ENCODE data around the gene SCN4A. TPM values are rescaled to one million over a fixed set of nuclear protein-coding genes. Genes with fewer than 3 reads are reported as not detected.
A peak's percentile ranks its signal among the peaks of the same experiment; 100 is the strongest.
"Not testable (repeated sequence)": the region's sequence is repeated elsewhere in the genome, so short reads cannot be mapped to it uniquely, and the experiment has no call there.

SCN4A gene
- total RNA-seq, 1 donor, result 2.2 TPM

GRCh38 chr17:63918789-63919305 lies 53.9 kb downstream of the SCN4A start, which contains the start of gene GH1:
Gene GH1, minus strand, starts transcription at chr17:63918839. Its CDS starts 63 bp downstream, at chr17:63918776.
- not testable (repeated sequence) for DNase-seq (ENCODE audit: low read depth in 2 of 3, low spot score in 2 of 3)

GRCh38 chr17:63918305-63918704 lies 54.4 kb downstream of the SCN4A start:
- DNase-seq (ENCODE audit: low read depth in 2 of 3, low spot score in 2 of 3), result no peak

DNA sequence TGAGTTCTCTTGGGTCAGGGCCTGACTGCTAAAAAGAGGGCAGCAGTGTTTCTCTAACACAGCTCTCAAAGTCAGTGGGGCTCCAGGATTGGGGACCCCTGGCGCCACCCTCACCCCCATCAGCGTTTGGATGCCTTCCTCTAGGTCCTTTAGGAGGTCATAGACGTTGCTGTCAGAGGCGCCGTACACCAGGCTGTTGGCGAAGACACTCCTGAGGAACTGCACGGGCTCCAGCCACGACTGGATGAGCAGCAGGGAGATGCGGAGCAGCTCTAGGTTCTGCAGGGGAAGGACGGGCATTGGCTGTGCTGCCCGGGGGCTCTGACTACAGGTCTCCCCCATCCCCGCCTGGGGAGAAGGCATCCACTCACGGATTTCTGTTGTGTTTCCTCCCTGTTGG lies 55.1 kb downstream of the SCN4A start:
- no peak for DNase-seq (ENCODE audit: low read depth in 2 of 3, low spot score in 2 of 3)

DNA sequence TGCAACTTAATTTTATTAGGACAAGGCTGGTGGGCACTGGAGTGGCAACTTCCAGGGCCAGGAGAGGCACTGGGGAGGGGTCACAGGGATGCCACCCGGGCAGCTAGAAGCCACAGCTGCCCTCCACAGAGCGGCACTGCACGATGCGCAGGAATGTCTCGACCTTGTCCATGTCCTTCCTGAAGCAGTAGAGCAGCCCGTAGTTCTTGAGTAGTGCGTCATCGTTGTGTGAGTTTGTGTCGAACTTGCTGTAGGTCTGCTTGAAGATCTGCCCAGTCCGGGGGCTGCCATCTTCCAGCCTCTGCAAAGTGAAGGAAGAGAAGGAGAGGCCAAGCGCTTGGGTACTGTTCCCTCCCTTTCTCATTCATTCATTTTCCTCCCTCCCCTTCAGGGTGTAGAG lies 55.5 kb downstream of the SCN4A start:
- not testable (repeated sequence) for DNase-seq (ENCODE audit: low read depth in 2 of 3, low spot score in 2 of 3)

DNA sequence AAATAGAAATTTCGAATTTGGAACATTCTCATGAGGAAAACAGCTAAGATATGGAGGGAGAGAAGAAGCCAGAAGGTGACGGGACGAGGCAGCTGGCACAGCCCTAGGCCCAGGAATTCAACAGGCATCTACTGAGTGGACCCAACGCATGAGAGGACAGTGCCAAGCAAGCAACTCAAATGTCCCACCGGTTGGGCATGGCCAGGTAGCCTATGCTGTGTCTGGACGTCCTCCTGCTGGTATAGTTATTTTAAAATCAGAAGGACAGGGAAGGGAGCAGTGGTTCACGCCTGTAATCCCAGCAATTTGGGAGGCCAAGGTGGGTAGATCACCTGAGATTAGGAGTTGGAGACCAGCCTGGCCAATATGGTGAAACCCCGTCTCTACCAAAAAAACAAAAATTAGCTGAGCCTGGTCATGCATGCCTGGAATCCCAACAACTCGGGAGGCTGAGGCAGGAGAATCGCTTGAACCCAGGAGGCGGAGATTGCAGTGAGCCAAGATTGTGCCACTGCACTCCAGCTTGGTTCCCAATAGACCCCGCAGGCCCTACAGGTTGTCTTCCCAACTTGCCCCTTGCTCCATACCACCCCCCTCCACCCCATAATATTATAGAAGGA lies 56.0 kb downstream of the SCN4A start:
- DNase-seq (ENCODE audit: low read depth in 2 of 3, low spot score in 2 of 3), result no peak

DNA sequence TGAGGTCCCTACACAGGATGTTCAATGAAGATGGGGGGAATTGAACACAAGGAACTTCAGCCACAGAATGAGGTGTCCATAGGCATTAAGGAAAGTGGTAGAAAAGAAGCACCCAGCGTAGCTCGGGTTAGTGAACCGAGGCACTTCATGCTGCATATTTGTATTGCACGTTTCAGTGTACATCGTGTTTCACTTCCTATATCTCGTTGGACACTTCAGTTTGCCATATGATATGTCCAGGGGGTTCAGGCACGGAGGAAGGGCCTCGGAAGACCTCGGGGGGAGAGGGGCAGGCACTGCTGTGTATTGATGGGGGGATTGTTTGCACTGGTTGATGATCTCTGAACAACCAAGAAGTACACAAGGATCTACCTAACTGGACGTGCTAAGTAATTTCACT lies 57.0 kb downstream of the SCN4A start:
- DNase-seq (ENCODE audit: low read depth in 2 of 3, low spot score in 2 of 3), result not testable (repeated sequence)

- DNase-seq (ENCODE audit: low read depth in 2 of 3, low spot score in 2 of 3), result no peak
Measured at GRCh38 chr17:63914471-63914870, 58.2 kb downstream of the SCN4A start.

DNA sequence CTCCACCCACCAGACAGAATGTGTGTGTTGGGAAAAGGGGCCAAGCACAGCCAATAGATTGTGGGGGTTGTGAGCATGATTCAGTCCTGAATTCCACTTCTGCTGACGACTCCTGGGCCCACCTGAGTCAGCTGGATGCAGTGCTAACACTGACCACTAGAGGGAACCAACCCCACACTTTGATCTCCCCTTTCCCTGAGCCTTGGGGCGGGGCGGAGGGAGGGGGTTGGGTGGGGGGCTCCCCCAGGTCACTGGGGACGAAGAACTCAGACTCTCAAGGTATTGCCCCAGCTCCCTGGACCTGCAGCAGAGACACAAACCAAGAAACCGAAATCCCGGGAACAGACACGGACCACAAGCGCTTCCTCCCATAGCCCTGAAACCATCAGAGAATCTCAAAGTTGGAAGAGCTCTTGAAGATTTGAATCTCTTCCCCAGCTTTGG lies 61.0 kb downstream of the SCN4A start:
- peak in 2 of 3 donors; percentile 55 to 66 for DNase-seq (ENCODE audit: low read depth in 2 of 3, low spot score in 2 of 3)

GRCh38 chr17:63911041-63911635 lies 61.6 kb downstream of the SCN4A start, which contains the start of gene CSHL1:
Gene CSHL1, minus strand, starts transcription at chr17:63911258. Its CDS starts 62 bp downstream, at chr17:63911196.
- no peak for DNase-seq (ENCODE audit: low read depth in 2 of 3, low spot score in 2 of 3)

DNA sequence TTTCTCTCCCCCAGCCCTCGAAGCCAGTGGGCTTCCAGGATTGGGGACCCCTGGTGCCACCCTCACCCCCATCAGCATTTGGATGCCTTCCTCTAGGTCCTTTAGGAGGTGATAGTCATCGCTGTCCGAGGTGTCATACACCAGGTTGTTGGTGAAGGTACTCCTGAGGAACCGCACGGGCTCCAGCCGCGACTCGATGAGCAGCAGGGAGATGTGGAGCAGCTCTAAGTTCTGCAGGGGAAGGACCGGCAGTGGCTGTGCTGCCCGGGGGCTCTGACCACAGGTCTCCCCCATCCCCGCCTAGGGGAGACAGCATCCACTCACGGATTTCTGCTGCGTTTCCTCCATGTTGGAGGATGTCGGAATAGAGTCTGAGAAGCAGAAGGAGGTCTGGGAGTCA lies 62.6 kb downstream of the SCN4A start:
- no peak for DNase-seq (ENCODE audit: low read depth in 2 of 3, low spot score in 2 of 3)

- DNase-seq (ENCODE audit: low read depth in 2 of 3, low spot score in 2 of 3), result not testable (repeated sequence)
Measured at GRCh38 chr17:63909586-63909985, 63.1 kb downstream of the SCN4A start.

- DNase-seq (ENCODE audit: low read depth in 2 of 3, low spot score in 2 of 3), result peak in 1 of 3 donors; percentile 61
Measured at GRCh38 chr17:63907161-63907778, 65.4 kb downstream of the SCN4A start.

DNA sequence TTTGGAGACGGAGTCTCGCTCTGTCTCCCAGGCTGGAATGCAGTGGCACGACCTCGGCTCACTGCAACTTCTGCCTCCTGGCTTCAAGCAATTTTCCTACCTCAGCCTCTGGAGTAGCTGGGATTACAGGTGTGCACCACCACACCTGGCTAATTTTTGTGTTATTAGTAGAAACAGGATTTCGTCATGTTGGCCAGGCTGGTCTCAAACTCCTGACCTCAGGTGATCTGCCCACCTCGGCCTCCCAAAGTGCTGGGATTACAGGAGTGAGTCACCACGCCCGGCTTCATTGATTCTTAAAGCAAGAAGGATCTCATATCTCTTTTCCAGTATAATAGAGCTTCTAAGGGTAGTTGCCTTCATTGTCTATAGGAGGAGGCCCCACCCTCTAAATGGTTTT lies 67.9 kb downstream of the SCN4A start:
- not testable (repeated sequence) for DNase-seq (ENCODE audit: low read depth in 2 of 3, low spot score in 2 of 3)

DNA sequence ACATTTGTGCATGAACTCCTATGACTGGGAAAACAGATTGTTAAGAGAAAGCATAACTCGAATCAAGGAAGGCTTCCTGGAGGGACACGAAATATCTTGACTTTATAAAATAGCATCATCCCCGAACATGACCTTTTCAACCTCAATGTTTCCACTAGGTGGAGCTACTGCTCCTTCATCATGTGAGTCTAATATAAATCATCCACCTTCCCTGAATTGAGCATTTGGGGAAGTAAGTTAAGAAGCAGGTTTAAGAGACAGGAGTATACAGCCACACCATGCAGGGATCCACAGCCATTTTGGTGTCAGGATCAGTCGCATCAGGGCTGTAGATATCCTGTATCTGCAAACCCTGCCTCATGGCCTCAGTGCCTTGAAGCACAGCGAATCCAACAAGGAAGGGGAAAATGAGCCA lies 68.9 kb downstream of the SCN4A start:
- peak in 1 of 3 donors; percentile 50 for DNase-seq (ENCODE audit: low read depth in 2 of 3, low spot score in 2 of 3)

GRCh38 chr17:63901971-63902370 lies 70.7 kb downstream of the SCN4A start:
- not testable (repeated sequence) for DNase-seq (ENCODE audit: low read depth in 2 of 3, low spot score in 2 of 3)

DNA sequence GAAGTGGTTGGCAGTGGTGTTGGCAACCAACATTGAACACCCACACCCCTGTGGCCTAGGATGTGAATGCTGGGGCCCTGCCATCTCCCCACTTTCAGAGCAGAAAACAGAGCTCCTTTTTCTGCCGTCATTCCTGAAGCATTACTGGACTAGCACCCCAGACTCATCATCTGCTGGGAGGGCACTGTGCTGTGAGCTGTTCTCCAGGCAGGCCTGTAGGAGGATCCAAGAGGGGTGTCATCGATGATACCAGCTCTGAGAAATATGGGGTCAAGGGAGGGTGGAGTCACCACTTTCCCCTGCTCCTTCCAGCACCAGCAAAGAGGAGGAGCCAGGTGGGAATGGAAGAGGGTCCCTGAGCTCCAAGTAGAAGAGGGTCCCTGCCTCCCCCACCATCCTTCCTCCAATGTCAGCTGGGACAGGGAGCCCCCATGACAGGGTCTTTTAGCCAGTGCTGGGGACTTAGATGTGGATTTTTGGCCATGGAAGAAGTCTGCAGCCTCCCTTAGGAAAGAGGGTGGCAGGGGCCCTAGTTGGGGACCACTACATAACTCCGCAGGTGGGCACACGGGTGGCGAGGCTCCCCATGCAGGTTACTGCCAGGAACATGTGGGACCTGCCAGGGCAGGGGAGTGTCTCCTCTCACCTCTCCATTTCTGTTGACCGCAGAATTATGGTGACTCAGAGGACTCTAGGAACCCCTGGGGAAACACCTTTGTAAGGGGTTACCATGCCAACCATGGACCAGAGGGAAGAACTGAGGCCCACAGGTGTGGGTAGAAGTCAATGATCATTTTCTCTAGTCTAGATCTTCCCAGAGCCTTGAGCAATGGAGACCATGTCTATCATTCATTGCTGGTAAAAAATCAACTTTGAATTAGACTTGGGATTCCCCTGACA lies 73.6 kb downstream of the SCN4A start:
- DNase-seq (ENCODE audit: low read depth in 2 of 3, low spot score in 2 of 3), result not testable (repeated sequence)

DNA sequence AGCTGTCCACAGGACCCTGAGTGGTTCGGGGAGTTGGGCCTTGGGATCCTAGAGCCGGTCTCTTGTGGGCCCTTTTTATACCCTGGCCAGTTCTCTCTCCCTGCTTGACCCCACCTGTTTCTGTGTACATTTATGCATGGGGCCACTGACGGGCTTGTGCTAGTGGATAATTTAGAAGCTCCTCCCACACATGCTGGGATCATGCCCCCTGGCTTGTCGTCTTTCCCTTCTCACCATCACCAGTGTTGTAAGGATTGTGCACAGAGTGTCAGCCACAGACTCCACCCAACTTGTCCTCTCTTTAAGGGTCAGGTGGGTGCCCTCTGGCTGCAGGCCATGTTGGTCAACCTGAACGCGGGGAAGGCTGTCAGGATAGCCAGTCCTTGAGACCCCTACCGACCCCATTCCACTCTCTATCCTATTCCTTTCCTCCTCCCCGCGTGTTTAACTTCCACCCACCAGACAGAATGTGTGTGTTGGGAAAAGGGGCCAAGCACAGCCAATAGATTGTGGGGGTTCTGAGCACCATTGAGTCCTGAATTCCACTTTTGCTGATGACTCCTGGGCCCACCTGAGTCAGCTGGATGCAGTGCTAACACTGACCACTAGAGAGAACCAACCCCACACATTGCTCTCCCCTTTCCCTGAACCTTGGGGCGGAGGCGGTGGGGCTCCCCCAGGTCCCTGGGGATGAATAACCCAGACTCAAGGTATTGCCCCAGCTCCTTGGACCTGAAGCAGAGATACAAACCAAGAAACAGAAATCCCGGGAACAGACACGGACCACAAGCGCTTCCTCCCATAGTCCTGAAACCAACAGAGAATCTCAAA lies 76.0 kb downstream of the SCN4A start, which contains the start of gene CSH1:
TSS of gene CSH1 (minus strand) at position 51 of the 831 bp plus-strand sequence. CDS start 63 bp downstream, outside the sequence.
- DNase-seq (ENCODE audit: low read depth in 2 of 3, low spot score in 2 of 3), result not testable (repeated sequence)

GRCh38 chr17:63894821-63895220 lies 77.9 kb downstream of the SCN4A start:
- not testable (repeated sequence) for DNase-seq (ENCODE audit: low read depth in 2 of 3, low spot score in 2 of 3)

DNA sequence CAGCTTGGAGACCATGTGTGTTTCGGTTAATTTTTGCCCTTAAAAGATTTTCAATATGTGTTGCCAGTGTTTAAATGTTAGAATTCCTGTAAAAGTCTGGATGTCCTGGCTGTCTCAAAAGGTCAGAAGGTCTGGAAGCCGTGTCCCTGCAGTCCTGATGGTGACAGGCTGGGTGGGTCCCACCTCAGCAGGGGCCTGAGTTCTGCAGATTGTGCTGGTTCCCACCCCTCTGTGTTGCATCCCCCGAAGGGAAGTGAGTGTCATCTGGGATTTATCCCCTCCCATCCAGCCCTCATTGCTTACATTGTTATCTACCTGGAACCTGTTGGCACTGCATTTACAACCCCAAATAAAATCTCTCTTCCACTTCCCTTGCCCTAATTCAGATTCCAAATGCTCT lies 78.7 kb downstream of the SCN4A start:
- not testable (repeated sequence) for DNase-seq (ENCODE audit: low read depth in 2 of 3, low spot score in 2 of 3)

Data from hematopoietic multipotent progenitor cell (in vitro differentiated cells).